HEK293 (cell line): ENCODE results near the gene ZNF641.

Experiments
- CTCF ChIP-seq: fragments of 450-650 bp; formaldehyde crosslinking; IDR thresholded peaks from 2 replicates; pipeline ENCODE4 v1.5.1; 2016; ENCODE audit warnings: missing biosample characterization, missing genetic modification characterization
- GLI4 ChIP-seq: fragments of 450-650 bp; formaldehyde crosslinking; IDR thresholded peaks from 2 replicates; pipeline ENCODE4 v1.5.1; 2016; ENCODE audit warnings: missing biosample characterization, missing genetic modification characterization
- PBX3 ChIP-seq: sonication (generic); formaldehyde crosslinking; IDR thresholded peaks from 2 replicates; pipeline ENCODE4 v1.8.1; 2022; ENCODE audit warnings: mild to moderate bottlenecking, moderate library complexity, missing genetic modification reagents
- RBAK ChIP-seq: fragments of 450-650 bp; formaldehyde crosslinking; IDR thresholded peaks from 2 replicates; pipeline ENCODE4 v1.5.1; 2016; ENCODE audit warnings: missing biosample characterization, missing genetic modification characterization
- TCF7L2 ChIP-seq: IDR thresholded peaks from 2 replicates; pipeline ENCODE4 v1.6.1; 2011; ENCODE audit warnings: low read depth, mild to moderate bottlenecking, inconsistent platforms, low read length, moderate library complexity, borderline replicate concordance
- YY1 ChIP-seq: fragments of 450-650 bp; formaldehyde crosslinking; IDR thresholded peaks from 2 replicates; pipeline ENCODE4 v1.5.1; 2018; ENCODE audit warnings: missing biosample characterization, missing genetic modification characterization
- ZNF112 ChIP-seq: fragments of 450-650 bp; formaldehyde crosslinking; IDR thresholded peaks from 2 replicates; pipeline ENCODE4 v1.5.0; 2017; ENCODE audit warnings: missing biosample characterization, missing genetic modification characterization
- ZNF157 ChIP-seq: fragments of 450-650 bp; formaldehyde crosslinking; IDR thresholded peaks from 2 replicates; pipeline ENCODE4 v1.5.1; 2016; ENCODE audit warnings: missing biosample characterization, missing genetic modification characterization
- ZNF274 ChIP-seq, 2 experiments: fragments of 200-500 bp in 1 of 2; fragments of 450-650 bp in 1 of 2; sonication (Bioruptor generic) in 1 of 2; formaldehyde crosslinking in 1 of 2; IDR thresholded peaks; 2 replicates each; pipeline versions ENCODE4 v1.5.1 to v1.6.1; 2014 to 2016; ENCODE audit warnings: borderline replicate concordance in 1 of 2, inconsistent platforms in 1 of 2, low read length in 1 of 2, missing biosample characterization in 1 of 2, missing genetic modification characterization in 1 of 2
- ZNF394 ChIP-seq: fragments of 450-650 bp; formaldehyde crosslinking; IDR thresholded peaks from 2 replicates; pipeline ENCODE4 v1.5.1; 2016; ENCODE audit warnings: missing biosample characterization, missing genetic modification characterization, mild to moderate bottlenecking, moderate library complexity, borderline replicate concordance
- ZNF670 ChIP-seq: fragments of 450-650 bp; formaldehyde crosslinking; IDR thresholded peaks from 2 replicates; pipeline ENCODE4 v1.5.1; 2016; ENCODE audit warnings: missing biosample characterization, missing genetic modification characterization, low read depth

GRCh38 chr12:48358937-48359513 lies 8.3 kb upstream of the ZNF641 start:
- TF ChIP-seq CTCF (tag by site-specific recombination): no peak
- no peak for TF ChIP-seq TCF7L2
- TF ChIP-seq ZNF394 (tag by site-specific recombination): no peak
- TF ChIP-seq ZNF670 (tag by site-specific recombination): no peak
- TF ChIP-seq ZNF157 (tag by site-specific recombination): no peak
- no peak for TF ChIP-seq RBAK
- no peak for TF ChIP-seq PBX3
- no peak for TF ChIP-seq YY1 (tag by site-specific recombination)
- TF ChIP-seq ZNF112 (tag by site-specific recombination): no peak
- no peak for TF ChIP-seq GLI4
- TF ChIP-seq ZNF274 (IDR thresholded peaks at IDR 0.05; ENCODE audit: low read length): no peak
- TF ChIP-seq ZNF274 (tag by site-specific recombination; IDR thresholded peaks at IDR 0.05; ENCODE audit: borderline replicate concordance): no peak
